Measurements from ENCODE around the gene EIF2B1.

EIF2B1 gene

DNA sequence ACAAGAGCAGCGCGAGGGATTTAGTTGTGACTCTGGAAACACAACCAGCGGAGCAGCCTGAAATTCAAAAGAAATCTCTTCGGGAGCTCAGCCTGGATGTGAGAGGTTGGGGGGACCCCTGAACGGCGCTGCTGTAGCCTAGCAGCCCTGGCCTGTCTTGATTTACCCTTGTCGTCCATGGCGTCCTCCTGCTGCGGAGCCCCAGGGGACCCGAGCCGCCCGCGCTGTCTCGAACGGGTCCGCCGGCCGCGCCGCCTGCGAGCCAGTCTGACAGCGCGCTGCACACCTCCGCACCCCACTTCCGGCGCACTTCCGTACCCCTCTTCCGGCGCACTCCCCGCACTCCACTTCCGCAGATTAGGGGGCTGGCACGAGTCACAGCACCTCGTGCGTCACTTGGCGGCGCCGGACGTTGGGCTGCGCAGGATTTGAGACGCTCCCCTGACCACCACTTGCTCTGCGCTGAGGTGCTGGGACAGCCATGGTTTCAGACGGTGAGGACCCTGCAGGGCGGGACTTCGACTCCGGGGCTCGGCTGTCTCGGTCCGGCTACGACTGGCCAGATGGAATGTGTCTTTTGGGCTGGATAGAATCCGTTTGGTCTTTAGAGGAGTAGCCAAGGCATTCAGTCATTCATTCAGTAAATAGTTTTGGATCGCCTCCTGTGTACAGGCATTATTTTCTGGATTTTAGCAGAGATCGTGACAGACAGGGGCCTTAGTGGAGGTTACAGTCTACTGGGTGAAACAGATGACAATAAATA, at the start of gene EIF2B1, which contains the start of gene GTF2H3:
TSS of gene EIF2B1 (minus strand) at position 308 of the 763 bp plus-strand sequence. CDS start at position 179, 129 bp downstream.
TSS of gene GTF2H3 (plus strand) at position 451 of the 763 bp plus-strand sequence. CDS start at position 482, 31 bp downstream.
- peaks cover 24% of the 10 kb centered on the region for H3K4me1 Mint-ChIP-seq (ENCODE audit: low read depth)
- peak; percentile 98 for DNase-seq (ENCODE audit: low spot score)
- no peaks in the 10 kb centered on the region for H3K27me3 Mint-ChIP-seq (ENCODE audit: low read depth)
- no peaks in the 10 kb centered on the region for H3K9me3 Mint-ChIP-seq
- peak within 1 kb of the TSS; percentile 99 for H3K27ac Mint-ChIP-seq
- peak within 1 kb of the TSS; percentile 98 for H3K4me3 Mint-ChIP-seq
- peaks cover 28% of the 10 kb centered on the region for H3K36me3 Mint-ChIP-seq (ENCODE audit: low read depth)

DNA sequence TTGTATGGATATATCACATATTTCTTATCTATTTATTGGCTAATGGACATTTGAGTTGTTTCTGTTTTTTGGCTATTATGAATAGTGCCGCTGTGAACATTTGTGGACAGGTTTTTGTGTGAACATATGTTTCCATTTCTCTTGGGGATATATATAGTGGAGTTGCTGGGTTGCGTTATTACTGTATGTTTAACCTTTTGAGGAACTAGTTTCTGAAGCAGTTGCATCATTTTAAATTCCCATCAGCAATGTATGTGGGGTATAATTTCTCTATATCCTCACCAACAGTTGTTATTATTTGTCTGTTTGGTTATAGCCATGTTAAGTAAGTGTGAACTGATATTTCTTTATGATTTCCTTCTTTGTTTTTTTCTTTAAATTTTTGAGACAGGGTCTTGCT, 48.1 kb upstream of the EIF2B1 start:
- Mint-ChIP-seq H3K27me3 (ENCODE audit: low read depth) (no peaks in the 10 kb centered on the region), H3K27ac (no peak overlapping the region), H3K36me3 (ENCODE audit: low read depth) (peaks cover 4% of the 10 kb centered on the region), H3K4me3 (no peak overlapping the region), H3K4me1 (ENCODE audit: low read depth) (no peaks in the 10 kb centered on the region), H3K9me3 (no peaks in the 10 kb centered on the region)
- no peak for DNase-seq (ENCODE audit: low spot score)

DNA sequence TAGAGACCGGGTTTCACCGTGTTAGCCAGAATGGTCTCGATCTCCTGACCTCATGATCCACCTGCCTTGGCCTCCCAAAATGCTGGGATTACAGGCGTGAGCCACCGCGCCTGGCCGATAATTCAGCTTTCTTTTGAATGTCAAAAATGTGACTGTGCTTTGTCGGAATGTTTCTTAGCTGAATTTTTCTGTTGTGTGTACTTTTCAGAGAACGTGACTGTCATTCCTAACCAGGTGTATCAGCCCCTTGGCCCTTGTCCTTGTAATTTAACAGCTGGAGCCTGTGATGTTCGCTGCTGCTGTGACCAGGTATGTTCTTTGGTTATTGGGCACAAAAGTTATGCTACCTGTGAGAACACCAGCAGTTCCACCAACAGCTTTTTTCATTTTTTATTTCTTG, 45.5 kb upstream of the EIF2B1 start:
- H3K27ac Mint-ChIP-seq = no peak overlapping the region
- no peak overlapping the region for H3K4me3 Mint-ChIP-seq
- no peaks in the 10 kb centered on the region for H3K27me3 Mint-ChIP-seq (ENCODE audit: low read depth)

DNA sequence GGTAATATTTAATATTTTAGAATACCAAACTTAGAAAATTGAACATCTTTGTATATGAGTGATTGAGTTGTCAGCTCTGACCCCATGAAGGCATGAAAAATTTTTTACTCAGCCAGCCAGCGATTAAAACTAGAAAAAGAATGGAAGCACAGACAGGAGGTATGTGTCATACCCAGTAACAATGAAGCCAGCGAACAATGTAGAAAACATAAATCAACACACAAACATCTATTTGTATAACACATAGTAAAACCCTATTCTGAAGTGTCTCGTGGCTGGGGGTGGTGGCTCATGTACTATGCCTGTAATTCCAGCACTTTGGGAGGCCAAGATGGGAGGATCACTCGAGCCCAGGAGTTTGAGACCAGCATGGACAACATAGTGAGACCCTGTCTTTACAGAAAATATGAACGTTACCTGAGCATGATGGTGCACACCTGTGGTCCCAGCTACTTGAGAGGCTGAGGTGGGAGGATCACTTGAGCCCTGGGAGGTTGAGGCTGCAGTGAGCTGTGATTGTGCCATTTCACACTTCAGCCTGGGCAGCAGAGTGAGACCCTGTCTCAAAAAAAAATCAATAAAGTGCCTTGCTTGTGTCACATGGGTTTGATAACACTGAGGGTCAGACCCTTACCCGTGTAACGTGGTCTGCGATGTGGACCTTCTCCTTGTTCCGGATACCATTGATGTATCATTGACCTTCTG, 43.3 kb upstream of the EIF2B1 start:
- no peak overlapping the region for H3K4me3 Mint-ChIP-seq

More for the DNA sequence above, 45.5 kb upstream of the EIF2B1 start:
- no peaks in the 10 kb centered on the region for H3K4me1 Mint-ChIP-seq (ENCODE audit: low read depth)
- H3K36me3 Mint-ChIP-seq (ENCODE audit: low read depth) = peaks cover 4% of the 10 kb centered on the region
- DNase-seq (ENCODE audit: low spot score) = no peak
- no peaks in the 10 kb centered on the region for H3K9me3 Mint-ChIP-seq

DNA sequence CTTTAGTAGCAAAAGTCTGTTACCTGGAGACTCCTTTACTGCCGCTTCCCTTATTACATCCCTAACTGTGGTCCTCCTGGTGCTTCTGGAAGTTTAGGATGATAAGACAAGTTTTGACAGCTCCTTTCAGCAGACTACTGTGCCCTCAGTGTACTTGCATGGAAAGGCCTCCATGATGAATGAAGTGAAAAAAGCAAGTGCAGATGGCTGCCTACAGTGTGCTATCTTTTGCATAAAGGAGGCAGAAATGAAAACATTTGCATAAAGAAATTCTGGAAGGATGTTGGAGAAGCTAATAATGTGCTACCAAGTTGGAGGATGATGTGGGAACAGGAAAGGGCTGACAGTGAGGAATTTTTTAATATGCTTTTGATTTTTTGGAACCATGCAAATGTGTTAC, 42.0 kb upstream of the EIF2B1 start:
- no peaks in the 10 kb centered on the region for H3K27me3 Mint-ChIP-seq (ENCODE audit: low read depth)
- H3K27ac Mint-ChIP-seq = no peak overlapping the region
- no peak overlapping the region for H3K4me3 Mint-ChIP-seq
- no peaks in the 10 kb centered on the region for H3K9me3 Mint-ChIP-seq
- H3K4me1 Mint-ChIP-seq (ENCODE audit: low read depth) = peaks cover 10% of the 10 kb centered on the region
- no peaks in the 10 kb centered on the region for H3K36me3 Mint-ChIP-seq (ENCODE audit: low read depth)
- DNase-seq (ENCODE audit: low spot score) = no peak

More for the DNA sequence above, 43.3 kb upstream of the EIF2B1 start:
- peaks cover 4% of the 10 kb centered on the region for H3K36me3 Mint-ChIP-seq (ENCODE audit: low read depth)
- peaks cover 5% of the 10 kb centered on the region for H3K4me1 Mint-ChIP-seq (ENCODE audit: low read depth)
- DNase-seq (ENCODE audit: low spot score) = no peak
- H3K9me3 Mint-ChIP-seq = no peaks in the 10 kb centered on the region
- no peak overlapping the region for H3K27ac Mint-ChIP-seq
- no peaks in the 10 kb centered on the region for H3K27me3 Mint-ChIP-seq (ENCODE audit: low read depth)

DNA sequence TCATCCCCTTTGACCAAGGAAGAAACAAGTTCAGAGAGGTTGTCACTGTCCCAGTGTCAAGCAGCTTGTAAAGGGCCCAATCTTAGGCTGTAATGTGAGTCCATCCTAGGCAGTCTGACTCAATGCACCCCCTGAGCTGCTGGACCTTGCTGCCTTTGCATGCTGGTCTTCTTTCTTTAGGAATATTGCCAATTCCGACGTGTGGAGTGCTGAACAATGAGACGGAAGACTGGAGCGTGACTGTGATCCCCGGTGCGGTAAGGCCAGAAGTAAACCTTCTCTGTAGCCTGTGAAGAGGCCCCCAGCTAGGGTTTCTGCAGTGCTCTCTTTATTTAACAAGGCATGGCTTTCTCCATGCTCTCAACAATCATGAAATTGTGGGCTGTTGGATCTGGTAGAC, 38.4 kb upstream of the EIF2B1 start:
- peaks cover 10% of the 10 kb centered on the region for H3K4me1 Mint-ChIP-seq (ENCODE audit: low read depth)
- peak overlapping the region; percentile 87 for H3K4me3 Mint-ChIP-seq
- no peak overlapping the region for H3K27ac Mint-ChIP-seq
- H3K36me3 Mint-ChIP-seq (ENCODE audit: low read depth) = no peaks in the 10 kb centered on the region
- no peaks in the 10 kb centered on the region for H3K9me3 Mint-ChIP-seq
- no peaks in the 10 kb centered on the region for H3K27me3 Mint-ChIP-seq (ENCODE audit: low read depth)
- DNase-seq (ENCODE audit: low spot score) = no peak

DNA sequence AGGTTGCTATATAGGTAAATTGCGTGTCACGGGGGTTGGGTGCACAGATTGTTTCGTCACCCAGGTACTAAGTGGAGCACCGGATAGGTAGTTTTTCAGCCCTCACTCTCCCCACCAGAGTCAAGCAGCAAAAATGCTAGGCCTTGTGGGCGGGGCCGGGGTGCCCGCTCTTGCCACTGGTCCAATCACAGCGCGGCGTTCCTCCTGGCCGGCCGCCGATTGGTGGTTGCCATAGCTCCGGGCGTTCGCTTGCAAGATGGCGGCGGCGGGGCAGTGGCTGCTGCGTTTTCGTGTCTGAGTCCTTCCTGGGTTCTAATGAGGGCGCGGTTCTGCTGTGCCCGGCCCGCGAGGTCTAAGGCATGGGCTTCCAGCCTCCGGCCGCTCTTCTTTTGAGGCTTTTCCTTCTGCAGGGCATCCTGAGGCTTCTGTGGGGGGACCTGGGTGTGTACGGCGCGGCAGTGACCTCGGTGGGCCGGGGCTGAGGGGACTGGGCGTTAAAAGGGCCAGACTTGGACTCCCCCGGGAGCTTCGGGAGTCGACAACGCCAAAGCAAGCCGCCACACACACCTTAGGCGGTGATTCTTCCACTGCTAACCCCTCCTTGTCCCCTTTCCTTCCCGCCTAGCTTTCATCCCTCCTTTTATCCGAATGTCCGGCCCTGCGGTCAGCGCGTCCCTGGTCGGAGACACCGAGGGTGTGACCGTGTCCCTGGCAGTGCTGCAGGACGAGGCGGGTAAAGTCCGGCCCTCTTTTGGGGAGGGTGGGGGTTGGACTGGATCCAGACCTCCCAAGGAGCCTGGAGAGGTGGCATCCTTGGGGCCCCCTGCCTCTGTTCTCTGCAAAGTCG, 37.6 kb upstream of the EIF2B1 start, which contains the start of gene TCTN2:
TSS of gene TCTN2 (plus strand) at position 232 of the 847 bp plus-strand sequence. CDS start at position 360, 128 bp downstream.
- Mint-ChIP-seq H3K36me3 (ENCODE audit: low read depth) (no peaks in the 10 kb centered on the region), H3K4me3 (peak within 1 kb of the TSS; percentile 87), H3K9me3 (no peaks in the 10 kb centered on the region), H3K4me1 (ENCODE audit: low read depth) (peaks cover 10% of the 10 kb centered on the region), H3K27me3 (ENCODE audit: low read depth) (no peaks in the 10 kb centered on the region), H3K27ac (no peak within 1 kb of the TSS)
- peak; percentile 93 for DNase-seq (ENCODE audit: low spot score)

DNA sequence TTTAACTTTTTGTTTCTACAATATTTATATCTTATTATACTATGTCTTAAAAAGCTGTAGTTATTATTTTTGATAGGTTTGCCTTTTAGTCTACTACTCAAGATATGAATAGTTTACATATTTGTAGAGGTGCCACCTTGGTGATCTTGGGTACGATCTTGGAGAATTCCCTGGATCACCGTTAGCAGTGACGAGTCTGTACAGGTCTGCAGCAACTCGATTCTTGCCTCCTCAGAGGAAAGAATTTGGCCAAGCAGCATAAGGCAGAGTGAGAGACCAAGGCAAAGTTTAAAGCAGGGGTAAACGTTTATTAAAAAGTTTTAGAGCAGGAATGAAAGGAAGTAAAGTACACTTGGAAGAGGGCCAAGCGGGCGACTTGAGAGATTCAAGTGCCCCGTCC, 34.3 kb upstream of the EIF2B1 start:
- Mint-ChIP-seq H3K4me3 (no peak overlapping the region), H3K27ac (no peak overlapping the region), H3K4me1 (ENCODE audit: low read depth) (peaks cover 10% of the 10 kb centered on the region), H3K27me3 (ENCODE audit: low read depth) (no peaks in the 10 kb centered on the region), H3K9me3 (no peaks in the 10 kb centered on the region), H3K36me3 (ENCODE audit: low read depth) (peaks cover 7% of the 10 kb centered on the region)
- DNase-seq (ENCODE audit: low spot score) = no peak

DNA sequence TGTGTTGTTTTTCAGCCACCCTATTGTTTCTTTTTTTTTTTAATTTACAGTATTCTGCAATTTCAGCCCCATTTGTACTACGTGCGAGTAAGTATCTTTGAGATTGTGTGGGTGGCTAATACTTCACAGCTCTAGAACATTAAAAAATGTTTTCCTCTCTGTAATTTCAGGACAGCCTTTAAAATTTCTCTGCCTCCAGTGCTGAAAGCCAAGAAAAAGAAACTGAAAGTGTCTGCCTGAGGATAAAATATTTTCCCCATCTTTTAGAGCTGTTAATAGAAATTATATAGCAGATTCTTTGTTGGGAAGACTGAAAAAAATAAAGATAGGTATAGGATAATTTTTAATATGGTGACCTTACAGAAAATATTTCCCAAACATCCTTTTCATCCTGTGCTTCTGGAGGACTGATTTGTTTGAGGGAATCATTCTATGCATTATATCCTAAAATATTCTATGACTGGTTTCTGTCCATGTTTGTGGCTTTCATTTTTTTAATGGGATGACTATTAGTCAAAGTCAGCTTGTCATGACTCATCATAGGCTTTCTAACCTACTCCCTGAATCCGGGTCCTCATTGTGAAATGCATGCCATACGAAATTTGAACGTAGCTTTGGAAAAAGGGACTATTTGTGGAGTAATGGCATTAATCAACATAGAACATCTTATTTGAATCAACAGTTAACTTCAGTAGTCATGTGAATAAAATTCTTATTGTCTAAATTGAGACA, 26.7 kb upstream of the EIF2B1 start:
- no peak for DNase-seq (ENCODE audit: low spot score)
- peaks cover 26% of the 10 kb centered on the region for H3K36me3 Mint-ChIP-seq (ENCODE audit: low read depth)
- H3K9me3 Mint-ChIP-seq = no peaks in the 10 kb centered on the region
- no peak overlapping the region for H3K4me3 Mint-ChIP-seq
- peaks cover 8% of the 10 kb centered on the region for H3K4me1 Mint-ChIP-seq (ENCODE audit: low read depth)
- peak overlapping the region; percentile 12 for H3K27ac Mint-ChIP-seq
- H3K27me3 Mint-ChIP-seq (ENCODE audit: low read depth) = no peaks in the 10 kb centered on the region

DNA sequence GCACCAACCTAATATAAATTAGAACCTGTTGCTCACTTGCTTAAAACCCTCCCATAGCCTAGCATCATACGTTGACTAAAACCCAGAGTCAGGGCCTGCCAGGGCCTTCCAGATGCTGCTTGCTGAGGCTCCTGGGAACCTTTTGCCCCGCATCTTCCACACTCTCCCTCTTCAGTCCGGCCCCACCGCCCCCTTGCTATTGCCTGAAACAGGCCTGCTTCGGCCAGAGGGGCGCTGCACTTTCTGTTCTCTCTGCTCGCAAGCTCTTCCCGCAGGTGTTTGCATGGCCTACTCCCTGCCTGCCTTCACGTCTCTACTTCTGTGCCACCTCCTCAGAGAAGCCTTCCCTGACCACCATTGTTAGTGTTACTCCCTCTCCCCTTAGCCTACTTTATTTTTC, 23.7 kb upstream of the EIF2B1 start:
- DNase-seq (ENCODE audit: low spot score) = no peak
- Mint-ChIP-seq H3K9me3 (no peaks in the 10 kb centered on the region), H3K27me3 (ENCODE audit: low read depth) (no peaks in the 10 kb centered on the region), H3K27ac (no peak overlapping the region), H3K36me3 (ENCODE audit: low read depth) (peaks cover 27% of the 10 kb centered on the region), H3K4me3 (no peak overlapping the region), H3K4me1 (ENCODE audit: low read depth) (peaks cover 8% of the 10 kb centered on the region)

DNA sequence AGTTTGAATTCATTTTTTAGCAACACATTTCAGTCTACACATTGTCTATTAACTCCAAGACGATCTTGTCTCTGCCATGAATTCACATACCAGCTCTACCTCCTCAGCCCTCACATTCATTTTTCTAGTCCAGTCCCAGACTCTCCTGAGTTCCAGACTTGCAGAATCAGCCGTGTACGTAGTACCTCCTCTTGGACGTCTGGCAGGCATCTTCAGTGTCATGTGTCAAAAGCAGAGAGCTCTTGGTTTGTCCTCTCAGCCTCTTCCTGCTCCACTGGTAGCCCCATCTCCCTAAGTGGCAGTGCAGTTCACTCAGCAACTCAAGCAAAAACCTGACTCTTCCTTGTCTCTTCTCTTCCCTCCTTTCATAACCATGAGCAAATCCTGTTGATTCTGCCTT, 22.9 kb upstream of the EIF2B1 start:
- no peaks in the 10 kb centered on the region for H3K27me3 Mint-ChIP-seq (ENCODE audit: low read depth)
- H3K4me1 Mint-ChIP-seq (ENCODE audit: low read depth) = peaks cover 8% of the 10 kb centered on the region
- no peaks in the 10 kb centered on the region for H3K9me3 Mint-ChIP-seq
- no peak overlapping the region for H3K4me3 Mint-ChIP-seq
- peaks cover 32% of the 10 kb centered on the region for H3K36me3 Mint-ChIP-seq (ENCODE audit: low read depth)
- no peak for DNase-seq (ENCODE audit: low spot score)
- H3K27ac Mint-ChIP-seq = no peak overlapping the region

DNA sequence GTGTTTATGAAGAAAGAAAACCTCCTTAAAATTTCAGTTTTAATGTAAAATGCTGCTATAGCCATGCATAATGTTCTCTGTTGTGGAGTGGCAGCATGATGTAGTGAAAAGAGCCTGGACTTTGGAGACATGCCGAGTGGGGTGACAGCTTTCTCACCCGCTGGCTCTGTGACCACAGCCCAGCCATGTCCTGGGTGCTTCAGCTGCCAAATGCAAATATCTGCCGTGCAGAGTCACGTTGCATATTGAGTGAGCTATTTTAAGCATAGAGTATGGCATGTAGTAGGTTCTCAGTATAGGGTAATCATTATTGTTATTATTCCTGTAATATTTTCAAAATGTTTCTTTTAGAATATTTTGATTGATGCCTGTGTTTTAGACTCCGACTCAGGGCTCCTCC, 21.9 kb upstream of the EIF2B1 start:
- H3K9me3 Mint-ChIP-seq = no peaks in the 10 kb centered on the region
- no peaks in the 10 kb centered on the region for H3K27me3 Mint-ChIP-seq (ENCODE audit: low read depth)
- peaks cover 8% of the 10 kb centered on the region for H3K4me1 Mint-ChIP-seq (ENCODE audit: low read depth)
- no peak overlapping the region for H3K27ac Mint-ChIP-seq
- peaks cover 33% of the 10 kb centered on the region for H3K36me3 Mint-ChIP-seq (ENCODE audit: low read depth)
- H3K4me3 Mint-ChIP-seq = no peak overlapping the region
- no peak for DNase-seq (ENCODE audit: low spot score)

DNA sequence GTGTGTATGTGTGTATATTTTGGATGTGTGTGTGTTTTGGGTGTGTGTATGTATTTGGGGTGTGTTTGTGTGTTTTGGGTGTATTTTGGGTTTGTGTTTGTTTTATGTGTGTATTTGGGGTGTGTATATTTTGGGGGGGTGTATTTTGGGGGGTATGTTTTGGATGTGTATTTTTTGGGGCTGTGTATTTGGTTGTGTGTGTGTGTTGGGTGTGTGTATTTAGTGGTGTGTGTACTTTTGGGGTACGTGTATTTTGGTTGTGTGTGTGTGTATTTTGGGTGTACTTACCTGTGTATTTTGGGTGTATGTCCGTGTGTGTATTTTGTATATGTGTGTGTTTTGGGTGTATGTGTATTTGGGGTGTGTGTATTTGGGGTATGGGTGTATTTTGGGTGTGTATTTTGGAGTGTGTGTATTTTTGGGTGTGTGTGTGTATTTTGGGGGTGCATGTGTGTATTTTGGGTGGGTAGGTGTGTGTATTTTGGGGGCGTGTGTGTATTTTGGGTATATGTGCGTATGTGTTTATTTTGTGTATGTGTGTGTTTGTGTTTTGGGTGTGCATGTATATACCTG, 20.7 kb upstream of the EIF2B1 start:
- Mint-ChIP-seq H3K4me3 (no peak overlapping the region), H3K4me1 (ENCODE audit: low read depth) (peaks cover under 1% of the 10 kb centered on the region), H3K9me3 (no peaks in the 10 kb centered on the region), H3K27ac (peak overlapping the region; percentile 27), H3K27me3 (ENCODE audit: low read depth) (no peaks in the 10 kb centered on the region), H3K36me3 (ENCODE audit: low read depth) (peaks cover 27% of the 10 kb centered on the region)
- DNase-seq (ENCODE audit: low spot score) = no peak
